AG08395 (cell line): Measurements from ENCODE around the gene ZNFX1.
"Not testable (repeated sequence)": the region's sequence is repeated elsewhere in the genome, so short reads cannot be mapped to it uniquely, and the experiment has no call there.

Experiments used
- DNase-seq: peaks from one replicate; pipeline ENCODE4 v3.0.0; 2012; ENCODE audit warnings: mixed read lengths, low spot score

ZNFX1 gene

DNA sequence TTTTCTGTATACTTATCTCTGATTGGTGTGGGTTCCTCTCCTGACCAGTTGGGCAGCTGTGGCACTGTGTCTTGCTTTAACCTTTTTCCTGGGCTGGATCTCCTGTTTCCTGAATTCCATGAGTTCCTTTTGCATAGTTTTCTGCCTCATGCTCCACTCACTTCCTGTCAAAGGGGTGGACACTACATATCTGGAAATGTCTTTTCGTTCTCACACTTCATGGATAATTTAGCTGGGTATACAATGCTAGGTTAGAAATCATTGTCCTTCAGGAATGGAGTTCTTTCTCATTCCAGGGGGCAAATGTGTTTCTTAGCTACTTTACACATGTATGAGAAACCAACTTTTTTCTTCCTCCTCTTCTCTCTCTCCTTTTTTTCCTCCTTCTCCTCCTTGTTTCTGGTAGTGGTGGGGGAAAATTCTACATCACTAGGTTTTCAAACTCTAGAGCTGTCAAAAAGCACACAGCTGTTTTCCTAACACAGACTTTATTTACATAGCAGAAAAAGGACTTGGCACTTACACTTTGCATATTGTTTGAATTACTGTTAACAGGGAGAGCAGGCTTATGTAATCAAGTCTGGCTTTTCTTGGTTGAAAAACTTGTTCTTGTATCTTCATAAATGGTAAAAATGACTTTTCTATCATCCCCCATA is 67.6 kb downstream of the ZNFX1 start:
- no peak for DNase-seq

DNA sequence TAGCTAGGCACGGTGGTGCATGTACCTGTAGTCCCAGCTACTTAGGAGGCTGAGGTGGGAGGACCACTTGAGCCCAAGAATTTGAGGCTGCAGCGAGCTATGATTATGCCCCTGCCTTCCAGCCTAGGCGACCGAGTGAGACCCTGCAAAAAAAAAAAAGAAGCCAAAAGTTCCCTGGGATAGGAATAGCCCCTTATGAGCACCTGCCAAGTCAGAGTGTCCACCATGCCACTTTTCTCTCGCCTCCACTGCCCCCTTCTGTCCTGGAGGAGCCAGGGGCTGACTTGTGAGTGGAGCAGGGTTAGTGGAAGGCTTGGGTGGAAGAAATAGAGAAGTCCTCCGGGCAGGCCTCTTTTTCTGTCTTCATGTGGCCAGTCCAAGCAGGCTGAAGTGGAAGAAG is 70.8 kb downstream of the ZNFX1 start:
- no peak for DNase-seq

DNA sequence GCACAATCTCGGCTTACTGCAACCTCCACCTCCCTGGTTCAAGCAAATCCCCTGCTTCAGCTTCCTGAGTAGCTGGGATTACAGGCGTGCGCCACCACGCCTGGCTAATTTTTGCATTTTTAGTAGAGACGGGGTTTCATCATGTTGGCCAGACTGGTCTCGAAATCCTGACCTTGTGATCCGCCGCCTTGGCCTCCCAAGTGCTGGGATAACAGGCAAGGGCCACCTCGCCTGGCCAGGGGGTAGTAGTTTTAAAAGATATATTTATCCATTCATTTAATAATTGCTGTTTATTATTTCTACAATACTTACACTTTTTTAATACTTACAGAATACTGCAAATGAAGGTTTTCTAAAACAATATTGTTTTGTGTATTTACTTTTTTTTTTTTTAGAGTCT is 74.1 kb downstream of the ZNFX1 start:
- no peak for DNase-seq

DNA sequence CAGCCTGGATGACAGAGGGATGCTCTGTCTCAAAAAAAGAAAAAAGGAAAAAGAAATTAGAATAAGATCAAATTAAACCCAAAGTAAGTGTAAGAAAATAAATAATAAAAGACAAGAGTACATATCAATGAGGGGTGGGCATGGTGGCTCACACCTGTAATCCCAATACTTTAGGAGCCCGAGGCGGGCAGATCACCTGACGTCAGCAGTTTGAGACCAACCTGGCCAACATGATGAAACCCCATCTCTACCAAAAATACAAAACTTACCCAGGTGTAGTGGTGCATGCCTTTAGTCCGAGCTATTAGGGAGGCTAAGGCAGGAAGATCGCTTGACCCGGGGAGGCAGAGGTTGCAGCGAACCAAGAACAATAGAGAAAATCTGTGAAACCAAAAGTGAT is 74.8 kb downstream of the ZNFX1 start:
- no peak for DNase-seq

DNA sequence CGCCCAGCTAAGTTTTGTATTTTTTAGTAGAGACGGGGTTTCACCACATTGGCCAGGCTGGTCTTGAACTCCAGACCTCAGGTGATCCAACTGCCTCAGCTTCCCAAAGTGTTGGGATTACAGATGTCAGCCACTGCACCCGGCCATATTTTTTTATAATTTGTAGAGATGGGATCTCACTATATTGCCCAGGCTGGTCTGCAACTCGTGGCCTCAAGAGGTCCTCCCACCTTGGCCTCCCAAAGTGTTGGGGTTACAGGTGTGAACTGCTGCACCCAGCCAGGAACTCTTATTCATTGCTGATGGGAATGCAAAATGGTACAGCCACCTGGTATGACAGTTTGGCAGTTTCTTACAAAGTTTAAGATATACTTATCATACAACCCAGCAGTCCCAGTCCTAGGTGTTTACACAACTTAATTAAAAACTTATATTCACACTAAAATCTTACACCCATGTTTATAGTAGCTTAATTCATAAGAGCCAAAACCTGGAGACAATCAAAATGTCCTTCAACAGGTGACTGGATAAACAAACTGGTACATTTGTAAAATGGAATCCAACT is 78.0 kb downstream of the ZNFX1 start:
- DNase-seq, result no peak

DNA sequence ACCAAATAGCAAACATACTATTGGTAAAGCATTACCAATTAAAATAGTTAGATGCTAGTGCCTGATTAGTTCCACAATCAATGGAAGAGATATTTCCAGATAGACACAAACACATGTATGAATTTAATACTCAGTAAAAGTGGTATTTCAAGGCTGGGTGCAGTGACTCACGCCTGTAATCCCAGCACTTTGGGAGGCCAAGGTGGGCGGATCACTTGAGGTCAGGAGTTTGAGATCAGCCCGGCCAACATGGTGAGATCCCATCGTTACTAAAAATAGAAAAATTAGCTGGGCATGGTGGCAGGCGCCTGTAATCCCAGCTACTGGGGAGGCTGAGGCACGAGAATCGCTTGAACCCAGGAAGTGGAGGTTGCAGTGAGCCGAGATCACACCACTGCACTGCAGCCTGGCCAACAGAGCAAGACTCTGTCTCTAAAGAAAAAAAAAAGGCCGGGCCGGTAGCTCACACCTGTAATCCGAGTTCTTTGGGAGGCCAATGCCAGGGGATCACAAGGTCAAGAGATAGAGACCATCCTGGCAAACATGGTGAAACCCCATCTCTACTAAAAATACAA is 84.8 kb downstream of the ZNFX1 start:
- not testable (repeated sequence) for DNase-seq
